ENCODE results near the gene FKTN.
"Not testable (repeated sequence)": the region's sequence is repeated elsewhere in the genome, so short reads cannot be mapped to it uniquely, and the experiment has no call there.

The FKTN gene

GRCh38 chr9:105511446-105511845 lies 46.5 kb upstream of the FKTN start:
- no peaks in the 10 kb centered on the region for H3K36me3 ChIP-seq (replicated peaks; ENCODE audit: insufficient read depth, low read length)
- H3F3A ChIP-seq (ENCODE audit: insufficient read depth, low read length), result no peaks in the 10 kb centered on the region
- no peak overlapping the region for H3K9ac ChIP-seq (ENCODE audit: low read length)
- H4K20me1 ChIP-seq (ENCODE audit: insufficient read depth, low read length), result no peaks in the 10 kb centered on the region
- no peak overlapping the region for H3K4me3 ChIP-seq (ENCODE audit: low read length)
- no peak overlapping the region for H3K4me2 ChIP-seq (ENCODE audit: low read depth, low read length)
- no peaks in the 10 kb centered on the region for H3K4me1 ChIP-seq (ENCODE audit: low read length)
- no peaks in the 10 kb centered on the region for H3K27me3 ChIP-seq (replicated peaks; ENCODE audit: insufficient read depth, low read length)
- H2AFZ ChIP-seq (ENCODE audit: low read length), result no peak overlapping the region
- H3K27ac ChIP-seq (ENCODE audit: low read length), result no peak overlapping the region
- H3K79me2 ChIP-seq (ENCODE audit: low read length), result no peaks in the 10 kb centered on the region
- no peak for DNase-seq
- H3K9me2 ChIP-seq (replicated peaks; ENCODE audit: insufficient read depth, low read length), result no peaks in the 10 kb centered on the region
- TF ChIP-seq EZH2phosphoT487 (IDR thresholded peaks at IDR 0.05; ENCODE audit: low read length), result no peak
- H3K9me3 ChIP-seq (replicated peaks; ENCODE audit: insufficient read depth, low read length), result no peaks in the 10 kb centered on the region

DNA sequence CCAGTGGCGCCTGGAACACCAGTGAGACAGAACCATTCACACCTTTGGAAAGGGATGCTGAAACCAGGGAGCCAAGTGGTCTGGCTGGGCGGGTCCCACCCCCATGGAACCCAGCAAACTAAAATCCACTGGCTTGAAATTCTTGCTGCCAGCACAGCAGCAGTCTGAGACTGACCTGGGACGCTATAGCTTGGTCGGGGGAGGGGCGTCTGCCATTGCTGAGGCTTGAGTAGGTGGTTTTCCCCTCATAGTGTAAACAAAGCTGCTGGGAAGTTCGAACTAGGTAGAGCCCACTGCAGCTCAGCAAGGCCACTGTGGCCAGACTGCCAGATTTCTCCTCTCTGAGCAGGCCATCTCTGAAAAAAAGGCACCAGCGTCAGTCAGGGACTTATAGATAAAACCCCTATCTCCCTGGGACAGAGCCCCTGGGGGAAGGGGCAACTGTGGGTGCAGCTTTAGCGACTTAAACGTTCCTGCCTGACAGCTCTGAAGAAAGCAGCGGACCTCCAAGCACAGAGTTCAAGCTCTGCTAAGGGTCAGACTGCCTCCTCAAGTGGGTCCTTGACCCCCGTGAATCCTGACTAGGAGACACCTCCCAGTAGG lies 42.0 kb upstream of the FKTN start:
- Histone ChIP-seq H3K27me3 (replicated peaks; ENCODE audit: insufficient read depth, low read length) (no peaks in the 10 kb centered on the region), H3K27ac (ENCODE audit: low read length) (no peak overlapping the region), H3K9me3 (replicated peaks; ENCODE audit: insufficient read depth, low read length) (no peaks in the 10 kb centered on the region), H3K4me3 (ENCODE audit: low read length) (no peak overlapping the region), H3K4me2 (ENCODE audit: low read depth, low read length) (no peak overlapping the region), H3K9ac (ENCODE audit: low read length) (no peak overlapping the region), H4K20me1 (ENCODE audit: insufficient read depth, low read length) (no peaks in the 10 kb centered on the region), H2AFZ (ENCODE audit: low read length) (no peak overlapping the region), H3K36me3 (replicated peaks; ENCODE audit: insufficient read depth, low read length) (no peaks in the 10 kb centered on the region), H3K4me1 (ENCODE audit: low read length) (no peaks in the 10 kb centered on the region), H3K9me2 (replicated peaks; ENCODE audit: insufficient read depth, low read length) (no peaks in the 10 kb centered on the region), H3F3A (ENCODE audit: insufficient read depth, low read length) (no peaks in the 10 kb centered on the region), H3K79me2 (ENCODE audit: low read length) (no peaks in the 10 kb centered on the region)
- TF ChIP-seq, protein P1, sequence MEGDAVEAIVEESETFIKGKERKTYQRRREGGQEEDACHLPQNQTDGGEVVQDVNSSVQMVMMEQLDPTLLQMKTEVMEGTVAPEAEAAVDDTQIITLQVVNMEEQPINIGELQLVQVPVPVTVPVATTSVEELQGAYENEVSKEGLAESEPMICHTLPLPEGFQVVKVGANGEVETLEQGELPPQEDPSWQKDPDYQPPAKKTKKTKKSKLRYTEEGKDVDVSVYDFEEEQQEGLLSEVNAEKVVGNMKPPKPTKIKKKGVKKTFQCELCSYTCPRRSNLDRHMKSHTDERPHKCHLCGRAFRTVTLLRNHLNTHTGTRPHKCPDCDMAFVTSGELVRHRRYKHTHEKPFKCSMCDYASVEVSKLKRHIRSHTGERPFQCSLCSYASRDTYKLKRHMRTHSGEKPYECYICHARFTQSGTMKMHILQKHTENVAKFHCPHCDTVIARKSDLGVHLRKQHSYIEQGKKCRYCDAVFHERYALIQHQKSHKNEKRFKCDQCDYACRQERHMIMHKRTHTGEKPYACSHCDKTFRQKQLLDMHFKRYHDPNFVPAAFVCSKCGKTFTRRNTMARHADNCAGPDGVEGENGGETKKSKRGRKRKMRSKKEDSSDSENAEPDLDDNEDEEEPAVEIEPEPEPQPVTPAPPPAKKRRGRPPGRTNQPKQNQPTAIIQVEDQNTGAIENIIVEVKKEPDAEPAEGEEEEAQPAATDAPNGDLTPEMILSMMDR (IDR thresholded peaks at IDR 0.05; ENCODE audit: low read length), result no peak
- no peak for TF ChIP-seq EZH2phosphoT487 (IDR thresholded peaks at IDR 0.05; ENCODE audit: low read length)
- no peak for TF ChIP-seq EZH2 (optimal IDR thresholded peaks at IDR 0.05; ENCODE audit: low read depth, low read length)
- DNase-seq, result no peak

DNA sequence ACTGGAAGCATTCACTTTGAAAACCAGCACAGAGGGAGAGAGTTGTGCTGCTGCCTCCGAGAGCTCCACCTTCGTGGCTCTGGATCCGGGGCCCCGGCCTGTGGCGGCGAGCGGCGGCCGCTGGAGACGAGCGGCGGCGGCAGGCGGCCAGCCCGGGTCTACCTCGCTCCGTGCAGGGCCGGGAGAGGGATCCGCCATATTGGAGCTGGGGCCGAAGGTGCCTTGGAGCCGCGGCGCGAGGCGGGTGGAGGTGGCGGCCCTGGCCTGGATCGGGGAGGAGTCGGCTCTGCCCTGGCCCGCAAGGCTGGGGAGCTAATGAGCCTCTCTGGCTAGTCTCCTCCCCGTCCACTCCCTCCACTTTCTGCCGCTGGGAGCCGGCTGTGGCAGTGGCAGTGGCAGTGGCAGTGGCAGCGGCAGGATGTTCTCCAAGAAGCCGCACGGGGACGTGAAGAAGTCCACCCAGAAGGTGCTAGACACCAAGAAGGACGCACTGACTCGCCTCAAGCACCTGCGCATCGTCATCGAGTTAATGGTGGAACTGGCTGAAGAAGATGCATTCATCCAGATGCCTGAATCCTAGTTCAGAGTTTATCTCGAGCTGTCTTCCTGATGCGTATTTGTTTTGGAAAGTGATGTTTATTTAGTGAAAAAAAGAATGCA lies 38.1 kb upstream of the FKTN start:
- not testable (repeated sequence) for H3K27me3 ChIP-seq (replicated peaks; ENCODE audit: insufficient read depth, low read length); H3K4me2 ChIP-seq (ENCODE audit: low read depth, low read length); H3K27ac ChIP-seq (ENCODE audit: low read length); DNase-seq; H3K79me2 ChIP-seq (ENCODE audit: low read length); H3K4me1 ChIP-seq (ENCODE audit: low read length); H3K36me3 ChIP-seq (replicated peaks; ENCODE audit: insufficient read depth, low read length); H3K9me2 ChIP-seq (replicated peaks; ENCODE audit: insufficient read depth, low read length); H3K9ac ChIP-seq (ENCODE audit: low read length); H3K9me3 ChIP-seq (replicated peaks; ENCODE audit: insufficient read depth, low read length); H3K4me3 ChIP-seq (ENCODE audit: low read length); H4K20me1 ChIP-seq (ENCODE audit: insufficient read depth, low read length); H3F3A ChIP-seq (ENCODE audit: insufficient read depth, low read length); H2AFZ ChIP-seq (ENCODE audit: low read length)

GRCh38 chr9:105520992-105521391 lies 36.9 kb upstream of the FKTN start:
- not testable (repeated sequence) for H2AFZ ChIP-seq (ENCODE audit: low read length); H3K4me2 ChIP-seq (ENCODE audit: low read depth, low read length); H3K27ac ChIP-seq (ENCODE audit: low read length); H3K36me3 ChIP-seq (replicated peaks; ENCODE audit: insufficient read depth, low read length); H4K20me1 ChIP-seq (ENCODE audit: insufficient read depth, low read length); H3K4me3 ChIP-seq (ENCODE audit: low read length); DNase-seq; H3K27me3 ChIP-seq (replicated peaks; ENCODE audit: insufficient read depth, low read length); H3F3A ChIP-seq (ENCODE audit: insufficient read depth, low read length); H3K9me2 ChIP-seq (replicated peaks; ENCODE audit: insufficient read depth, low read length); H3K9me3 ChIP-seq (replicated peaks; ENCODE audit: insufficient read depth, low read length); H3K4me1 ChIP-seq (ENCODE audit: low read length); H3K79me2 ChIP-seq (ENCODE audit: low read length); H3K9ac ChIP-seq (ENCODE audit: low read length)

DNA sequence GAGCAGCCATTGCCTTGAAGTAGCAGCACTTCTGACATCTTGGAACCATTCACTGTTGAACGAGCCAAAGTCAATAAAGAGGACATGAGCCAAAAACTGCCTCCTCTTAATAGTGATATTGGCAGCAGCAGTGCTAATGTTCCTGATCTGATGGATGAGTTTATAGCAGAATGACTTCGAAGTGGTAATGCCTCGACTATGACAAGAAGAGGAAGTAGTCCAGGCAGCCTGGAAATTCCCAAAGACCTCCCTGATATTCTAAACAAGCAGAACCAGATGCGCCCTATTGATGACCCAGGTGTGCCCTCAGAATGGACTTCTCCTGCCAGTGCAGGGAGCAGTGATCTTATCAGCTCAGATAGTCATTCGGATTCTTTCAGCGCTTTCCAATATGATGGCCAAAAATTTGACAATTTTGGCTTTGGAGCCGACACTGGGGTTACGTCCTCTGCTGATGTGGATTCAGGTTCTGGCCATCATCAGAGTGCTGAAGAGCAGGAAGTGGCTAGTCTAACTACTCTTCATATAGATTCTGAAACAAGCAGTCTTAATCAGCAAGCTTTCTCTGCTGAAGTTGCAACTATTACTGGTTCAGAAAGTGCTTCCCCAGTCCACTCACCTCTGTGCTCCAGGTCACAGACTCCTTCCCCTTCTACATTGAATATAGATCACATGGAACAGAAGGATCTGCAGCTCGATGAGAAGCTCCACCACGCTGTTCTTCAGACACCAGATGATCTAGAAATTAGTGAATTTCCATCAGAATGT lies 35.1 kb upstream of the FKTN start:
- H4K20me1 ChIP-seq (ENCODE audit: insufficient read depth, low read length); H3K79me2 ChIP-seq (ENCODE audit: low read length); H3K36me3 ChIP-seq (replicated peaks; ENCODE audit: insufficient read depth, low read length); H3K4me3 ChIP-seq (ENCODE audit: low read length); H3K4me1 ChIP-seq (ENCODE audit: low read length); H3K27ac ChIP-seq (ENCODE audit: low read length); H3K9me2 ChIP-seq (replicated peaks; ENCODE audit: insufficient read depth, low read length); H3K9ac ChIP-seq (ENCODE audit: low read length); H3F3A ChIP-seq (ENCODE audit: insufficient read depth, low read length); H2AFZ ChIP-seq (ENCODE audit: low read length); H3K27me3 ChIP-seq (replicated peaks; ENCODE audit: insufficient read depth, low read length); H3K9me3 ChIP-seq (replicated peaks; ENCODE audit: insufficient read depth, low read length); H3K4me2 ChIP-seq (ENCODE audit: low read depth, low read length): not testable (repeated sequence)
- DNase-seq, result peak; percentile 33

Data from MM.1S (cell line).